ENCODE results near the gene GATB. TPM values are rescaled to one million over a fixed set of nuclear protein-coding genes. Genes with fewer than 3 reads are reported as not detected.

Gene GATB
- polyA plus RNA-seq, 3 donors: 5.5 to 12.2 (median 9.0) TPM

DNA sequence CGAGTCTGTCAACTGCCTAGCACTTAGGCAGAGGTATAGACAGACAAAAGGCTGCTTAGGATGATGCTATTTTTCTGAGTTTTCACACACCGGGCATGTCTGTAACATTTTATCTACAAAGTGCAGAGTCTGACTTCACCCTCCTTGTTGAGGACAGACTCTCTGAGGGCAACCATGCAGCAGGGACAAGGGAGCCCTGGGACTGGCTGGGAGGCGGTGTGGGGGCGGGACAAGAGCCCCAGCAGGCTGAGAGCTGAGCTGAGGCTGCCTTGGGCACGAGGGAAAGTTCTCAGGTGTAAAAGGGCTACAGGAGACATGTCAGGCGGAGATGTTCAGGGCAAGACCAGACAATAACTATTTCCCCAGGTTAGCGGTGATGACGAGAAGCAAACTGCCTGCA is 81.6 kb downstream of the GATB start:
- Mint-ChIP-seq H3K27ac (no peak overlapping the region), H3K27me3 (ENCODE audit: low read depth in 3 of 3) (peaks cover 0 to 2% (median 1%) of the 10 kb centered on the region in 3 donors), H3K36me3 (peaks cover 44 to 52% of the 10 kb centered on the region in 2 donors), H3K4me3 (no peak overlapping the region), H3K4me1 (no peaks in the 10 kb centered on the region), H3K9me3 (no peaks in the 10 kb centered on the region)
- Histone ChIP-seq H3K27ac (ENCODE audit: low read depth in 1 of 2, low read length in 2 of 2) (no peak overlapping the region), H3K27me3 (ENCODE audit: control insufficient read depth in 2 of 2, insufficient read depth in 2 of 2, low read length in 2 of 2) (no peaks in the 10 kb centered on the region), H3K9ac (ENCODE audit: insufficient read depth, low read length, poor library complexity, severe bottlenecking) (no peak overlapping the region), H3K36me3 (replicated peaks in 1 of 2; ENCODE audit: control insufficient read depth in 1 of 2, insufficient read depth in 2 of 2, low read length in 2 of 2) (peaks cover 3 to 29% of the 10 kb centered on the region in 2 donors), H4K20me1 (ENCODE audit: insufficient read depth, low read length) (no peaks in the 10 kb centered on the region), H2AFZ (ENCODE audit: insufficient read depth, low read depth, low read length, poor library complexity, severe bottlenecking) (no peak overlapping the region), H3K4me1 (ENCODE audit: control insufficient read depth in 1 of 2, insufficient read depth in 2 of 2, low read length in 2 of 2) (no peaks in the 10 kb centered on the region), H3K4me2 (replicated peaks; ENCODE audit: extremely low read depth, low read length, poor library complexity, severe bottlenecking) (no peak overlapping the region), H3K4me3 (replicated peaks in 1 of 3; ENCODE audit: low read depth in 2 of 3, low read length in 3 of 3) (no peak overlapping the region), H3K79me2 (ENCODE audit: insufficient read depth, low read length) (no peaks in the 10 kb centered on the region), H3K9me3 (replicated peaks in 1 of 2; ENCODE audit: control insufficient read depth in 1 of 2, insufficient read depth in 1 of 2, low read length in 2 of 2) (no peaks in the 10 kb centered on the region)
- TF ChIP-seq, protein P1, sequence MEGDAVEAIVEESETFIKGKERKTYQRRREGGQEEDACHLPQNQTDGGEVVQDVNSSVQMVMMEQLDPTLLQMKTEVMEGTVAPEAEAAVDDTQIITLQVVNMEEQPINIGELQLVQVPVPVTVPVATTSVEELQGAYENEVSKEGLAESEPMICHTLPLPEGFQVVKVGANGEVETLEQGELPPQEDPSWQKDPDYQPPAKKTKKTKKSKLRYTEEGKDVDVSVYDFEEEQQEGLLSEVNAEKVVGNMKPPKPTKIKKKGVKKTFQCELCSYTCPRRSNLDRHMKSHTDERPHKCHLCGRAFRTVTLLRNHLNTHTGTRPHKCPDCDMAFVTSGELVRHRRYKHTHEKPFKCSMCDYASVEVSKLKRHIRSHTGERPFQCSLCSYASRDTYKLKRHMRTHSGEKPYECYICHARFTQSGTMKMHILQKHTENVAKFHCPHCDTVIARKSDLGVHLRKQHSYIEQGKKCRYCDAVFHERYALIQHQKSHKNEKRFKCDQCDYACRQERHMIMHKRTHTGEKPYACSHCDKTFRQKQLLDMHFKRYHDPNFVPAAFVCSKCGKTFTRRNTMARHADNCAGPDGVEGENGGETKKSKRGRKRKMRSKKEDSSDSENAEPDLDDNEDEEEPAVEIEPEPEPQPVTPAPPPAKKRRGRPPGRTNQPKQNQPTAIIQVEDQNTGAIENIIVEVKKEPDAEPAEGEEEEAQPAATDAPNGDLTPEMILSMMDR (IDR thresholded peaks at IDR 0.05): no peak
- no peak for DNase-seq
- intact Hi-C loops (cut with micrococcal nuclease): no loop called here
- WGBS (ENCODE audit: insufficient coverage): 100% methylated on average over 7 of the region's 8 CpGs

DNA sequence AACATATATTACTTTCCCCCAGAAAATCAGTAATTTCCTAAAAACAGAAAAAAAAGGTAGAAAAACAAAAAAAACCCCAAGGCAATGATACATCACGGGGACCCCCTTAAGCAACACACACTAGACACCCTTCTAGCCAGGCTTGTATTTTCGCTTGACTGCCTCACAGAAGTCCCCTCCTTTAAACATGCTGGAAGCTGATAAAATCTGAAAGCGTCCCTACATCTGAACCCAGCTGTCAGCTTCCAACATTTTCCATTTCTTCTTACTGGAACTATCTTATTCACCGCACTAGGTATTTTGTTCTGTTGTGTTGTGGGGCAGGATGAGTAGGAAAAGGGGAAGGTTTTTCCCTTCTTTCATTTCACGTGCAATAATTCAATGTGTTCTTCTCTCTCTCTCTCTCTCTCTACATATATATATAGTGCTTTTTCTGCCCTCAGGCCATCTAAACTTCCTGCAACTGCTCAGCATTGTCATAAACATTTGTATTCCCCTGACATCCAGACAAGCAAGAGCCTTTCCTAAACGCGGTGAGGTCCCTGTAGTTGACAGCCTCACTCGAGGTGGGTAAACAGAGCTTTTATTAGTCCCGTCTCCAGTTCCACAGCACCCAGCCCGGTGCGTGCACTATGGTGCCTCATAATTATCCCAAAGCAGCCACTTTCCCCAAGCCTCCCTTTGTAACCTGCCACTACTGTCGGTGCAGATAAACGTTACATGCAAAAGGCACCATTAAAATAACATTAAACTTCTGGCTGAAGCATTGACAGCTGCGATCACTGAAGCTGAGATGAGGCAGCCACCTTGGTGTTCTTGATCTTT is 82.5 kb downstream of the GATB start:
- Histone ChIP-seq H3K27ac (ENCODE audit: low read depth in 1 of 2, low read length in 2 of 2) (no peak overlapping the region), H3K9ac (ENCODE audit: insufficient read depth, low read length, poor library complexity, severe bottlenecking) (no peak overlapping the region), H3K79me2 (ENCODE audit: insufficient read depth, low read length) (no peaks in the 10 kb centered on the region), H2AFZ (ENCODE audit: insufficient read depth, low read depth, low read length, poor library complexity, severe bottlenecking) (no peak overlapping the region), H3K4me2 (replicated peaks; ENCODE audit: extremely low read depth, low read length, poor library complexity, severe bottlenecking) (no peak overlapping the region), H3K27me3 (ENCODE audit: control insufficient read depth in 2 of 2, insufficient read depth in 2 of 2, low read length in 2 of 2) (no peaks in the 10 kb centered on the region), H3K36me3 (replicated peaks in 1 of 2; ENCODE audit: control insufficient read depth in 1 of 2, insufficient read depth in 2 of 2, low read length in 2 of 2) (peaks cover 1 to 28% of the 10 kb centered on the region in 2 donors), H3K9me3 (replicated peaks in 1 of 2; ENCODE audit: control insufficient read depth in 1 of 2, insufficient read depth in 1 of 2, low read length in 2 of 2) (no peaks in the 10 kb centered on the region), H3K4me1 (ENCODE audit: control insufficient read depth in 1 of 2, insufficient read depth in 2 of 2, low read length in 2 of 2) (no peaks in the 10 kb centered on the region), H3K4me3 (replicated peaks in 1 of 3; ENCODE audit: low read depth in 2 of 3, low read length in 3 of 3) (no peak overlapping the region), H4K20me1 (ENCODE audit: insufficient read depth, low read length) (no peaks in the 10 kb centered on the region)
- Mint-ChIP-seq H3K27ac (no peak overlapping the region), H3K9me3 (no peaks in the 10 kb centered on the region), H3K4me1 (no peaks in the 10 kb centered on the region), H3K27me3 (ENCODE audit: low read depth in 3 of 3) (peaks cover 0 to 2% (median 1%) of the 10 kb centered on the region in 3 donors), H3K4me3 (no peak overlapping the region), H3K36me3 (peaks cover 40 to 44% of the 10 kb centered on the region in 2 donors)
- intact Hi-C loops (cut with micrococcal nuclease): no loop called here
- 89% methylated on average over 8 of the region's 14 CpGs for WGBS (ENCODE audit: insufficient coverage)
- TF ChIP-seq, protein P1 (IDR thresholded peaks at IDR 0.05): no peak
- no peak for DNase-seq

All from CD14-positive monocyte (primary cell).